ENCODE results near the gene NKX2-4. TPM values are rescaled to one million over a fixed set of nuclear protein-coding genes. Genes with fewer than 3 reads are reported as not detected.

Gene NKX2-4
- polyA plus RNA-seq, 3 donors, result not detected

DNA sequence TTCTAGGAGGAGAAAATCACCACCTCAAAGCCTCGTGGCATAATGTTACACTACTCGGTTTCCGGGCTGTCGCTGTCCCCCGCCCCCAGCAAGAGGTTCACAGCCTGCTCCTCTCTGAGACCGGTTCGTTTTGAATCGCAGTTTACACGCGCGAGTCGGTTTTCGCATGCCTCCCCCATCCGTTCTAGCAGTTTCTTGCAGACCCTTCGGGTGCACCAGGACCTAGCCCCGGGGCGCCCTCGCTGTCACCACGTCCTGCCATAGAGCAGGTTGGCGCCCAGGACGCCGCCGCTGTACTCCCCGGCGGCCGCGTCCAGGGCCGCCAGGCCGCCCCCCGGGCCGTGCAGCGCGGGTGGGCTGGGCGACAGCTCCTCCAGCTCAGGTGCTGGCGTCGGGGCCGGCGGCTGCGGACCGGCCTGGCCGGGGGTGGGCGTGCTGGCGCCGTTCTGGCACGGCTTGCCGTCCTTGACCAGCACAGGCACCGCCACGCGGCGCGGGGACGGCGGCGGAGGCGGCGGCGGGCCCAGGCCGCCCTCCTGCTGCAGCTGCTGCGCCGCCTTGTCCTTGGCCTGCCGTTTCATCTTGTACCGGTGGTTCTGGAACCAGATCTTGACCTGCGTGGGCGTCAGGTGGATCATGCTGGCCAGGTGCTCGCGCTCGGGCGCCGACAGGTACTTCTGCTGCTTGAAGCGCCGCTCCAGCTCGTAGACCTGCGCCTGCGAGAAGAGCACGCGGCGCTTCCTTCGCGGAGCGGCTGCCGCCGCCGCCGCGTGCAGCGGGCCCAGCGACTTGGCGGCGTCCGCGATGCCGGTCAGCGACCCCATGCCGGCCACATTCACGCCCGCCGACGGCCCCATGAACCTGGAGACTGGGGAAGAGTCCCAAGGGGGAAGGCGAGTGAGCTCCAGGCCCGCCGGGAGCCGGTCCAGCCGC is 1.4 kb downstream of the NKX2-4 start:
- 3 to 7% (median 5%) methylated on average over 103 of the region's 103 CpGs for WGBS, 3 donors
- H3K27ac ChIP-seq (ENCODE audit: low read depth, low read length), result no peak overlapping the region

DNA sequence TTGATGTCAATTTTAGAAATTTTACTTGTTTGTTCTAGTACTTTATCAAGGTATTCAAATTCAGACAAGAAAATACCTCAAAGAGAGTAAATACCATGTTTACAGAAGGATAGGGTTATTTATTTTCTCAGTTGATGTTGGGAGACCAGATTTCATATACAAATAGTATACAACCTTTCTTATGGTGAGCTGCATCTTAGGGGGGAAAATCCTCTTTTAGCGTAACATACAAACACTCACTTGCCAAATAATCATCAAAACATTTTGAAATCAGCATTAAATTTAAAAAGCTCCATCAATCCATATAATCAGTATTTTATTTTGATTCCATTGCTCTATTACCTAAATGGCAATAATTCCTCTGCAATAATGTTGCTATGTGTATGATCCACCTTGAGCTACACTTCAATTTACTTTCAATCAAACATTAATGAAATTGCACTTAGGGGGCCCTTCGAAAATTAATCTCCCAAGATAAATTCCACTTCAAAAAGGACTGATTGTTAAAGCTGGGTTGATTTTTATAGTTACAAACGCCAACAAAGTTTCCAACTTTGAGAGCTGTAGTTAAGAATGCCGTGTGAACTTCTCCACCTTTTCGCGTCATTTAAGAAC is 2.2 kb downstream of the NKX2-4 start:
- 14 to 35% (median 24%) methylated on average over 6 of the region's 6 CpGs for WGBS, 3 donors
- H3K27ac ChIP-seq (ENCODE audit: low read depth, low read length), result no peak overlapping the region

GRCh38 chr20:21394551-21394950 is 2.8 kb downstream of the NKX2-4 start:
- no peak overlapping the region for H3K27ac ChIP-seq (ENCODE audit: low read depth, low read length)
- 12 to 27% (median 22%) methylated on average over 3 of the region's 3 CpGs for WGBS, 3 donors

DNA sequence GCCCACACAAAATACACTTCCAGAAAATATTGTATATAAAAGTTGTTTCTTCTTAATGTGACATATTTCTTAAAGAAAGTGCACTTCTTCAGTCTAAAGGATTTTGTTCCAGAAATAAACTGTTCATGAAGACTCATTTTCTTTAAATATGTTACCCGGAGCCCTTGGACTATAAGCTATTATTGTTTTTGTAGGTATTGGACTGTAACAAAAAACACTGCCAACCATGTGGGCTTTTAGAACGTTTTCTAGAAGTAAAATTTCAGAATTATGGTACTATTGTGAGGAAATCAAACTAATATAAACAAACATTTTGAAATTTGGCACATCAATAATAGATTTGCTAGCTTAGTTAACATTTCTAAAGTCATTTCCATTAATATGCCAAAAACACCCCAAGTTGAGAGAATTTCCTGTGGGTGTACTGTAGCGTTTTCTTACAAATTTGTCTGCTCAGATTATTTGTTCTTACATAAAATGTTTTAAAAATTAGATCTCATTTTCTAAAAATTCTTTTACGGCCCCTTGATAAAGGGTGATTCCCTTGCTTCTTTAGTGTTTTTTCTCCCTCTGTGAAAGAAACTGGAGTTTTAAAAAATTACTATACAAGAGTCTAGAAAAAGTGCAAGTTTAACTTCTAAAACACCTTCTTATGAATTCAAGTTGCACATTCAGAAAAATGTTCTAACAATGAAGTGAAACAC is 3.4 kb downstream of the NKX2-4 start:
- H3K27ac ChIP-seq (ENCODE audit: low read depth, low read length), result no peak overlapping the region
- WGBS, 3 donors, result 40 to 51% (median 44%) methylated on average over 4 of the region's 4 CpGs

- H3K27ac ChIP-seq (ENCODE audit: low read depth, low read length), result no peak overlapping the region
- WGBS, 3 donors, result 40 to 43% (median 42%) methylated on average over 4 of the region's 4 CpGs
These were observed 4.2 kb downstream of the NKX2-4 start for GRCh38 chr20:21393166-21393565.

- 16 to 17% (median 17%) methylated on average over 10 of the region's 10 CpGs for WGBS, 3 donors
- H3K27ac ChIP-seq (ENCODE audit: low read depth, low read length), result no peak overlapping the region
These were observed 5.4 kb downstream of the NKX2-4 start for GRCh38 chr20:21391972-21392352.

DNA sequence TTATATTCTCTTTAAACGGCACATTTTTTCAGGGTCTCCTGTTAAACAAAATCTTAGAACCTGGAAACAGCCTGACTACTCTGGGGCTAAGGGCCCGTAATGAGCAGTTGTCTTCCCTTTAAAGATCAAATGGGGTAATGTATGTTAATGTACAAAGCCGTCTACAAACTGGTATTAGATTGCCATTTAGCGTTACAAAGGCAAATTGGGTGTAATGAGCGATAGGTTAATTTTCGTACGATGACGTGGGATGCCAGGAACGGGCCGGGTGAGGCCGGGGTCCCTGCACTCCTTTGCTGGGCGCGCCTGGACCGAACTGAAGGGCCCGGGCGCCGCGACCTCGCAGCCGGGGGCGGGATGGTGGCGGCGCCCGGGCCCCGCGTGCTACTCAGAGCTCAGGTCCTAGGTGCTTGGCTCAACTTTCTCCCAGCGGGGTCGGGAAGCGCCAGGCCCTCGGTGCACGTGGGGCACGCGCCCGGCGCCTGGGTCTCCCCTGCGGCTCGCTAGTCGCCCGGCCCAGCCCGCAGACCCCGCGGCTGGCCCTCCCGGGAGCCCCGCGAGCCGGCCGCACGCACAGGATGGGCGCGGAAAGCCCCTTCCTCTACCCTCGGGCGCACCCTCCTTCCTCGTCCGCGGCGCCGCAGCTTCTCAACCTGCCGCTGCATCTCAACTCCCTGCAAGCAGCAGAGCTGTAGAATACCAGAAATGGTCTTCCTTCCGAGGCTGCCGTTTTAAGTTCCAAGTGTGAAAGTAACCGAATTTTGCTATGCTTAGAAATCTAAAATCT is 5.9 kb downstream of the NKX2-4 start:
- WGBS, 3 donors, result 28 to 32% (median 30%) methylated on average over 59 to 61 of the region's 61 CpGs
- no peak overlapping the region for H3K27ac ChIP-seq (ENCODE audit: low read depth, low read length)

- H3K27ac ChIP-seq (ENCODE audit: low read depth, low read length), result no peak overlapping the region
- 94 to 97% (median 96%) methylated on average over 7 of the region's 7 CpGs for WGBS, 3 donors
These were observed 6.6 kb downstream of the NKX2-4 start for GRCh38 chr20:21390768-21391167.

- H3K27ac ChIP-seq (ENCODE audit: low read depth, low read length), result no peak overlapping the region
- WGBS, 3 donors, result 0 to 78% (median 4%) methylated on average over 1 of the region's 1 CpG
These were observed 8.0 kb downstream of the NKX2-4 start for GRCh38 chr20:21389368-21389767.

DNA sequence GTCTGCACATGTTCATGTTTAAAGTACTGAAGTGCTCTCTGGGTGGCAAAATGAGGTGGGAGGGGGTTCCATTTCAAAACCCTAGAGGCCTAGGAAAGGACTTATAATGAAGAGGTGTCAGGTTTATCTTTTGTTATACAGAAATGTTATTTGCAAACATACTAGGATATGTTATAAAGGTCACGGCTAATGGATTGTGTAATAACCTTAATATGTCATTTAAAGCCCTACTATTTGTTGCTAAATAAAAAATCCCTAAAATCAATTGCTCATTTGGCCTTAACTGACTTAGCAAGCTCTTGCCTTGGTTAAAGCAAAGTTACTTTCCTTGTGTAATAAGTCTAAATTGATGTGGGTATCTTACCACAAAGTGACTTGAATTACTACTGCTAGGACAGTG is 8.8 kb downstream of the NKX2-4 start:
- WGBS, 3 donors, result 82 to 90% (median 88%) methylated on average over 1 of the region's 1 CpG
- no peak overlapping the region for H3K27ac ChIP-seq (ENCODE audit: low read depth, low read length)

DNA sequence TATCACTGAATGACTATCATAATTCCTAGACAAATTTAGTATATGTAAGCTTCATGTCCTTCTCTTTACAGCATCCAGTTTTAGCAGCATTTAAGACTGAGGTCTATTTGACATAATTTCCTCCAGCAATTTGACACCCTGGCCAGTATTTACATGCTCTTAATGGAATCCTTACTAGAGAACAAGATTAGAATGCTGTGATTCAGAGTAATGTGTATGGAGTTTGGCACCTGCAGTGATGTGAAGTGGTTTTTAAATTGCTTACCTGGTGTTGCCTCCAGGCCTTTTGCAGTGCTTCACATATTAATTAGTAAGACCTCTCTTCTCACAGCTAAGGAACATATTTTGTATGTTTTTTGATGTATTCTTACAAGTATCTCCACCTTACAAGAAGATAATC is 9.8 kb downstream of the NKX2-4 start:
- no peak overlapping the region for H3K27ac ChIP-seq (ENCODE audit: low read depth, low read length)

- 95 to 97% (median 96%) methylated on average over 5 of the region's 5 CpGs for WGBS, 3 donors
- H3K27ac ChIP-seq (ENCODE audit: low read depth, low read length), result no peak overlapping the region
These were observed 11.2 kb downstream of the NKX2-4 start for GRCh38 chr20:21386111-21386510.

DNA sequence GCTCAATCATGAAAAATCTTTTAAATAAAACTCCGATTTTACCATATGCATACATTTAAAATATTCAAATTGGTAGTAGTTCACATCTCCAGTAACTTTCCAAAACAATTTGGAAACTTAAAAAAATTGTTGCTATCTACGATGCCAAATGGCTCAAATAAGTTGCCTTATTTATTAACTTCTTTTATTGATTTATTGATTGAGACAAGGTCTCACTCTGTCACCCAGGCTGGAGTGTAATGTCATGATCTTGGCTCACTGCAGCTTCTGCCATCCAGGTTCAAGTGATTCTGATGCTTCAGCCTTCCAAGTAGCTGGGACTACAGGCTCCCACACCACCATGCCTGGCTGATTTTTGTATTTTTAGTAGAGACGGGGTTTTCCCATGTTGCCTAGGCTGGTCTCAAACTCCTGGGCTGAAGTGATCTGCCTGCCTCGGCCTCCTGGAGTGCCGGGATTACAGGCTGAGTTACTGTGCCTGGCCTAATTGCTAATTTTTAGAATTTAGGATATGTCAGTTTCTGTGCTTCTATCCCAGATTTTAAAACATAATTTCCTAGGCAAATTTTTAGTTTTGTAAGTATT is 12.9 kb downstream of the NKX2-4 start:
- H3K27ac ChIP-seq (ENCODE audit: low read depth, low read length), result no peak overlapping the region
- 91 to 98% (median 97%) methylated on average over 5 of the region's 5 CpGs for WGBS, 3 donors

- WGBS, 3 donors, result 92 to 100% (median 95%) methylated on average over 1 of the region's 1 CpG
- no peak overlapping the region for H3K27ac ChIP-seq (ENCODE audit: low read depth, low read length)
These were observed 15.7 kb downstream of the NKX2-4 start for GRCh38 chr20:21381619-21382018.

DNA sequence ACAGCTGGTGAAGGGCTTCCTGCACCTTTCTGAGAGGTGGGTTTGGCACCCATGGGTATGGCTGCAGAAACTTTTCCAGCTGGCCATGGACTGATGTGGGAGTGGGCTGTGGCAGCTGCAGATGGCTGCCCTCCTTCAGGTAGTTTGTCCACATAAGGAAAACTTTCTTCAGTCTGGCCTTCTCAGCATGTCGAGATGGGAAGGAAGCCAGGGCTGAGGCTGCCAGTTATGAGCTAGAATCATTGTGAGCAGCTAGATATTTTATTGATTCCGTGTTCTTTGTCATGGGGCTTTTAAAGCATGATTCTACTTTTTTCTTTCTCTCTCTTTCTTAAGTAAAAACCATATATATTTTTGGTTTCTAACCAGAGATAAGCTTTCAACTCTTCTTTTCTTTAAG is 16.6 kb downstream of the NKX2-4 start:
- H3K27ac ChIP-seq (ENCODE audit: low read depth, low read length), result no peak overlapping the region
- WGBS, 3 donors, result 21 to 86% (median 86%) methylated on average over 2 of the region's 2 CpGs

DNA sequence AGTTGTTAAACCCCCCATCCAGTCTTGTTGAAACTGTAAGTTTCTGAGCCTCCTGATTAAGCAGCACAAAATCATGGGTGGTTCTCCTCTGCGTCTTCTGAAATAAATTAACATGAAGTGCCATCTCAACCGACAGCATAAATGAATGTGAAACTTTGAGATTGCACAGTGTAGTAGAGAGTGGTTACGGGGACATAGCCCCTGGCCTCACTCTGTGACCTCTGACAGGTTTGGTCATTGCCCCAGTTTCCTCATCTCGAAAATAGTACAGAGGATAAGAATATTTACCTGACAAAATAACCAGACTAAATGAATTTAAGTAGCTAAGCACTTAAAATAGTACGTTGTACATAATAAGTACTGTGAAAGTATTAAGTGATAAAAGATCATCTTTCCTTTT is 19.1 kb downstream of the NKX2-4 start:
- H3K27ac ChIP-seq (ENCODE audit: low read depth, low read length), result no peak overlapping the region
- 91 to 94% (median 92%) methylated on average over 5 of the region's 5 CpGs for WGBS, 3 donors

GRCh38 chr20:21377701-21378100 is 19.6 kb downstream of the NKX2-4 start:
- no peak overlapping the region for H3K27ac ChIP-seq (ENCODE audit: low read depth, low read length)
- WGBS, 3 donors, result 93 to 96% (median 94%) methylated on average over 9 of the region's 9 CpGs

DNA sequence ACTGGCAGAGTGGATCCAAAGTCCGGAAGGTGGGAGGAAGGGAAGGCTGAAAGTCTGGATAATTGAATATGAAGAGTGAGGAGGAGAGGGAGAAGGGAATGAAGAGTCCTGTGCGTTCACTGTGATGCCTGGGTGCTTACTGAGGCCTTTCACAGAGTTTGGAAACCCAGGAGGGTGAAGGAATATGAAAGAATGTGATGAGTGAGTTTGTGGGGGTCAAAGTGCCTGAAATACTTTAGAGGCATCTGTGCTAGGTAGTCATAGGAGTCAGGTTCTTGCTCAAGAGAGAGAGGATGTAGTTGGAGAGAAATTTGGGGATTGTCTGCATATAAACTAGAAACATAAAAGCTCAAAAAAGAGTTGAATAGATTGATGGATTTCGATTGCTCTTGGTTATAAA is 20.7 kb downstream of the NKX2-4 start:
- WGBS, 3 donors, result 96 to 97% (median 97%) methylated on average over 3 of the region's 3 CpGs
- no peak overlapping the region for H3K27ac ChIP-seq (ENCODE audit: low read depth, low read length)
